Hepatocyte (in vitro differentiated cells): Measurements from ENCODE around the gene HSD17B7. TPM values are rescaled to one million over a fixed set of nuclear protein-coding genes. Genes with fewer than 3 reads are reported as not detected.

Experiments used
- DNase-seq: peaks from one replicate; pipeline ENCODE4 v3.0.0-alpha.2; 2016; ENCODE audit warnings: low spot score
- H2AFZ ChIP-seq: fragments of 200-600 bp; sonication (generic); 2 replicates; pipeline ENCODE4 v1.6.0; 2016; ENCODE audit warnings: antibody characterized with exemption, mild to moderate bottlenecking
- H3K27ac ChIP-seq: fragments of 200-600 bp; sonication (generic); 2 replicates; pipeline ENCODE4 v1.5.1; 2016; ENCODE audit warnings: mild to moderate bottlenecking
- H3K27me3 ChIP-seq: fragments of 200-600 bp; sonication (generic); 2 replicates; pipeline ENCODE4 v1.6.1; 2016
- H3K36me3 ChIP-seq: fragments of 200-600 bp; sonication (generic); replicated peaks from 2 replicates; pipeline ENCODE4 v1.5.1; 2016; ENCODE audit warnings: low read depth; ENCODE audit not compliant: insufficient read depth
- H3K4me1 ChIP-seq: fragments of 200-600 bp; sonication (generic); 2 replicates; pipeline ENCODE4 v1.5.1; 2016; ENCODE audit warnings: mild to moderate bottlenecking, moderate library complexity; ENCODE audit not compliant: insufficient read depth
- H3K4me2 ChIP-seq: fragments of 200-600 bp; sonication (generic); 2 replicates; pipeline ENCODE4 v1.6.0; 2016
- H3K4me3 ChIP-seq: fragments of 200-600 bp; sonication (generic); 2 replicates; pipeline ENCODE4 v1.5.1; 2016; ENCODE audit warnings: mild to moderate bottlenecking
- H3K79me2 ChIP-seq: fragments of 200-600 bp; sonication (generic); 2 replicates; pipeline ENCODE4 v1.6.0; 2017; ENCODE audit warnings: mild to moderate bottlenecking
- H3K9me2 ChIP-seq: fragments of 200-600 bp; sonication (generic); replicated peaks from 2 replicates; pipeline ENCODE4 v1.6.0; 2017; ENCODE audit warnings: mild to moderate bottlenecking; ENCODE audit not compliant: insufficient read depth
- H3K9me3 ChIP-seq: fragments of 200-600 bp; sonication (generic); 2 replicates; pipeline ENCODE4 v1.5.1; 2016; ENCODE audit warnings: low read depth, mild to moderate bottlenecking
- H4K20me1 ChIP-seq: fragments of 200-600 bp; sonication (generic); 2 replicates; pipeline ENCODE4 v1.6.0; 2016; ENCODE audit warnings: mild to moderate bottlenecking; ENCODE audit not compliant: insufficient read depth, poor library complexity, severe bottlenecking
- EZH2 ChIP-seq: fragments of 200-600 bp; sonication (generic); IDR thresholded peaks from 2 replicates; pipeline ENCODE4 v1.6.1; 2016; ENCODE audit warnings: antibody characterized with exemption, mild to moderate bottlenecking, borderline replicate concordance
- EZH2phosphoT487 ChIP-seq: fragments of 200-600 bp; sonication (generic); IDR thresholded peaks from one replicate; pipeline ENCODE4 v1.6.1; 2018; ENCODE audit warnings: antibody characterized with exemption, mild to moderate bottlenecking, low read depth, moderate library complexity; ENCODE audit not compliant: unreplicated experiment, severe bottlenecking
- WGBS: methylation state at CpG from one replicate; pipeline ENCODE4 v1.1.6; 2016; ENCODE audit warnings: low lambda C conversion rate; ENCODE audit errors: missing lambda C conversion rate; 5-methylcytosine and 5-hydroxymethylcytosine counted together
- polyA plus RNA-seq: library from polyadenylated mRNA; unstranded; fragments of >200 nt; fragmentation: Nextera tagmentation; extraction: Ambion mirVana; gene quantifications from 2 replicates; pipeline ENCODE4 v1.2.1, GENCODE V29; 2016
- total RNA-seq: library from RNA; depleted of rRNA; stranded (reverse); fragments of >200 nt; gene quantifications from 2 replicates; pipeline ENCODE4 v1.2.3, GENCODE V29; 2014
- TF ChIP-seq, protein P1 (sequence below): fragments of 200-600 bp; sonication (generic); IDR thresholded peaks from 2 replicates; pipeline ENCODE4 v1.5.1; 2016; ENCODE audit warnings: antibody characterized with exemption, mild to moderate bottlenecking; ENCODE audit not compliant: poor library complexity

The HSD17B7 gene
- total and polyA plus RNA-seq, 2 experiments from 2014 or later, result 41.5 to 45.8 TPM

DNA sequence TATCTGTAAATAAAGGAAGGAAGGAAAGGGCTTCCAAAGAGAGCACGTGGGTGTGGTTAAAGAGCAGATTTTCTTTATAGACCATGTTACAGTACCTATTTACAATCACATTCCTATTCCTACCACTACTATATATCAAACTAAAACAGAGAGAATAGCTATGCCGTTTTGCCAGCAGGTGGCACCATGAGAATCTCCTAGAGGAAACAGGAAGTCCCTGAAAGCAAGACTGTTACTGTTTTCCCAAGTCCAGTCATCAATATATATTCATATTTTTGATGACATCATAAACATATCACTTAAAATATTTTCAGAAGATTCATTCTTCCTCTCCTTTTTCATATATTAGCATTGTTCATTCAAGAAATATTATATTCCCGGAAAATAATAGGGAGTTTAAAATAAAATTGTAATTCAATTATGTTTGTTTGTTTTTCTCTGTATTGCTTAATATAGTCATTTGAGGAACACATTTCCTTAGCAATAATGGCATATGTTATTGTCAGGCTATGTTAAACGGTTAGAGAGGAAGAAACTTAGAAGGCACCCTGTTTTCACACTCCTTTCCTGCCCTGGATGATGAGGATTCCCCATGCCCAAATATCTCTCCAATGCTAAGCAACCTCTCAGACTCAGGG is 63.9 kb downstream of the HSD17B7 start:
- Histone ChIP-seq H3K9me2 (no peaks in the 10 kb centered on the region), H3K4me3 (no peak overlapping the region), H3K27me3 (no peaks in the 10 kb centered on the region), H3K79me2 (no peaks in the 10 kb centered on the region), H4K20me1 (no peaks in the 10 kb centered on the region), H3K27ac (no peak overlapping the region), H2AFZ (no peak overlapping the region), H3K4me2 (no peak overlapping the region), H3K9me3 (no peaks in the 10 kb centered on the region), H3K4me1 (no peaks in the 10 kb centered on the region), H3K36me3 (no peaks in the 10 kb centered on the region)
- WGBS, result 41% methylated on average over 4 of the region's 4 CpGs
- TF ChIP-seq, protein P1, sequence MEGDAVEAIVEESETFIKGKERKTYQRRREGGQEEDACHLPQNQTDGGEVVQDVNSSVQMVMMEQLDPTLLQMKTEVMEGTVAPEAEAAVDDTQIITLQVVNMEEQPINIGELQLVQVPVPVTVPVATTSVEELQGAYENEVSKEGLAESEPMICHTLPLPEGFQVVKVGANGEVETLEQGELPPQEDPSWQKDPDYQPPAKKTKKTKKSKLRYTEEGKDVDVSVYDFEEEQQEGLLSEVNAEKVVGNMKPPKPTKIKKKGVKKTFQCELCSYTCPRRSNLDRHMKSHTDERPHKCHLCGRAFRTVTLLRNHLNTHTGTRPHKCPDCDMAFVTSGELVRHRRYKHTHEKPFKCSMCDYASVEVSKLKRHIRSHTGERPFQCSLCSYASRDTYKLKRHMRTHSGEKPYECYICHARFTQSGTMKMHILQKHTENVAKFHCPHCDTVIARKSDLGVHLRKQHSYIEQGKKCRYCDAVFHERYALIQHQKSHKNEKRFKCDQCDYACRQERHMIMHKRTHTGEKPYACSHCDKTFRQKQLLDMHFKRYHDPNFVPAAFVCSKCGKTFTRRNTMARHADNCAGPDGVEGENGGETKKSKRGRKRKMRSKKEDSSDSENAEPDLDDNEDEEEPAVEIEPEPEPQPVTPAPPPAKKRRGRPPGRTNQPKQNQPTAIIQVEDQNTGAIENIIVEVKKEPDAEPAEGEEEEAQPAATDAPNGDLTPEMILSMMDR, result peak; percentile 83
- no peak for TF ChIP-seq EZH2phosphoT487
- peak; percentile 76 for DNase-seq

DNA sequence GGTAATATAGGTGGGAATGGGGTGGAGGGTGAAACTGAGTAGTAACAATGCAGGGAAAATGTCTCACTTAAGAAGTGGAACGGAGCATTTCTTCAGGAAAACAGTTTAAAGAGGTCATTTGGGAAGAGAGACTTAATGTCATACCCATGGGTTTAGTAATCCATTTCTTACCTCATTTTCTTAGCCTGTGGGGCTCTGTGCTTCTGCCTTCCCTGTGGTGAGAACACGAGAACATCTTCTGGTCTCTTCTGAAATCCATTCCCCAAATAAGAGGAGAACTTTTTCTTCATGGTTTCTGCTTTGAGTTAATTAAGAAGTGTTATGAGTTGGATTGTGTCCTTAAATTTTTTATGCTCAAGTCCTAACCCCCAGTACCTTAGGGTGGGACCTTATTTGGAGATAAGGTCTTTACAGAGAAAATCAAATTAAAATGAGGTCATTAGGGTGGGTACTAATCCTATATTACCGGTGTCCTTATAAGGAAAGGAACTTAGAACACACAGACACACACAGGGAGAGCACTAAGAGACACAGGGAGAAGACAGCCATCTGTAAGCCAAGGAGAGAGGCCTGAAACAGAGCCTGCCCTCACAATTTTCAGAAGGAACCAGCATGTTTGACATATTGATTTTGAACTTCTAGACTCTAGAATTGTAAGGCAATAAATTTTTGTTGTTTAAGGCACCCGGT is 65.1 kb downstream of the HSD17B7 start:
- no peaks in the 10 kb centered on the region for H4K20me1 ChIP-seq
- no peak overlapping the region for H3K4me3 ChIP-seq
- TF ChIP-seq, protein P1, result no peak
- TF ChIP-seq EZH2phosphoT487 (no peak), EZH2 (no peak)
- H2AFZ ChIP-seq, result no peak overlapping the region
- H3K27ac ChIP-seq, result no peak overlapping the region
- no peaks in the 10 kb centered on the region for H3K4me1 ChIP-seq
- DNase-seq, result no peak
- no peaks in the 10 kb centered on the region for H3K79me2 ChIP-seq
- 87% methylated on average over 4 of the region's 4 CpGs for WGBS
- H3K9me2 ChIP-seq, result no peaks in the 10 kb centered on the region
- H3K4me2 ChIP-seq, result no peak overlapping the region
- no peaks in the 10 kb centered on the region for H3K36me3 ChIP-seq
- H3K27me3 ChIP-seq, result no peaks in the 10 kb centered on the region
- no peaks in the 10 kb centered on the region for H3K9me3 ChIP-seq

DNA sequence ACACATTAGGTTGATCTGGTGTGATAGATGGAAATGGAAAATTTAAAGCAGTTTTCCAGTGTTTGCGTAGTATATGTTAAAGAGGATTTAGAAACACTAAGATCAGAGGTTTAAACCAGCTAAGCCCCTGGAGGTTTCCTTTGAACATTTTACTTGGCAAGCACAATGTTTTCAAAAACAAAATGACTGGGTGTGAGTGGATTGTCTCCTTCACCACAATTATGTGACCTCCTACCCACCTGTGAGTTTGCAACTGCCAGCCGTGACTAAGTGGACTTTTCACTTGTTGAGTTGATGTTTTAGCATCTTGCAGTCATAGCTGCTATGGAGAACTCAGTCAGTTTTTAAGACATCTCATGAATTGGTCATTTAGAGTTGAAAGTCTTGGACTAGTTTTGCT is 65.8 kb downstream of the HSD17B7 start:
- Histone ChIP-seq H4K20me1 (no peaks in the 10 kb centered on the region), H3K79me2 (no peaks in the 10 kb centered on the region), H3K36me3 (no peaks in the 10 kb centered on the region), H3K27ac (no peak overlapping the region), H3K4me2 (no peak overlapping the region), H2AFZ (no peak overlapping the region), H3K9me2 (no peaks in the 10 kb centered on the region), H3K27me3 (no peaks in the 10 kb centered on the region), H3K9me3 (no peaks in the 10 kb centered on the region), H3K4me1 (peaks cover 3% of the 10 kb centered on the region), H3K4me3 (no peak overlapping the region)
- DNase-seq, result no peak
- 74% methylated on average over 2 of the region's 2 CpGs for WGBS
- TF ChIP-seq, protein P1, result no peak
- TF ChIP-seq EZH2phosphoT487 (no peak), EZH2 (no peak)
